GM13976 (cell line): Measurements from ENCODE around the gene TNNT3.

Experiments used
- DNase-seq: peaks from one replicate; pipeline ENCODE4 v3.0.0; 2012; ENCODE audit warnings: low spot score
- in situ Hi-C: fragments of 300-500 bp; cut with MboI; formaldehyde crosslinking; loops from one replicate; pipeline ENCODE4 v1.12.0; 2022; ENCODE audit warnings: low sequenced_read_pairs, mixed read lengths, inconsistent platforms; ENCODE audit not compliant: unreplicated experiment
- TF ChIP-seq, protein P1 (sequence below): IDR thresholded peaks from 2 replicates; pipeline ENCODE4 v1.5.1; 2012; ENCODE audit warnings: borderline replicate concordance, mild to moderate bottlenecking; ENCODE audit not compliant: insufficient read depth; ENCODE audit errors: extremely low read depth, missing control alignments, control extremely low read depth

The TNNT3 gene

DNA sequence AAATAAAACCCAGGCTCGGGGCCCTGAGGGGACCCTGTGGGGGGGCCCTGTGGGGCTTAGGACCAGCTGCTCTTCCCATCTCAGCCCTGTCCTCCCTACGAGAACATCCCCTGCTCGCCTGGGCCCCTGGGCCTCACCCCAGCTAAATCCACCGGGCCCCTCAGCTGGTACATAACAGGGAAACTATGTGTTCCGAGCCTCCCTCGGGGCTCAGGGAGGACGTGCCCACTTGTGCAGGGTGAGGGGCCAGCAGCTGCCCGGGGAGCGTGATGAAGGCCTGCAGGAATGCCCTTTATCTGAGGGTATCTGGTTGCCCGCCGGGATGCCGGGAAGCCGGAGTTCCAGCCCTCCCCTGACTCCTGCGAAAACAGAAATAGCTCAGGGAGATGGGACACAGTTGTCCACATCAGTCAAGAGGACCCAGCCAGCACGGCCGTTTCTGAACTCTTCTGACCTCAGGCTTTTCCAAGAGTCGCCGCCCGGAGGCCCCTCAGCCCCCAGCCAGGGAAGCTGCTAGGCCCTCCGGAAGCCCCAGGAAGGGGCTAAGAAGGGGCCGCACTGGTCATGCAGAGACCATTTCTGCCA lies 48.2 kb downstream of the TNNT3 start:
- no peak for DNase-seq
- TF ChIP-seq, protein P1, sequence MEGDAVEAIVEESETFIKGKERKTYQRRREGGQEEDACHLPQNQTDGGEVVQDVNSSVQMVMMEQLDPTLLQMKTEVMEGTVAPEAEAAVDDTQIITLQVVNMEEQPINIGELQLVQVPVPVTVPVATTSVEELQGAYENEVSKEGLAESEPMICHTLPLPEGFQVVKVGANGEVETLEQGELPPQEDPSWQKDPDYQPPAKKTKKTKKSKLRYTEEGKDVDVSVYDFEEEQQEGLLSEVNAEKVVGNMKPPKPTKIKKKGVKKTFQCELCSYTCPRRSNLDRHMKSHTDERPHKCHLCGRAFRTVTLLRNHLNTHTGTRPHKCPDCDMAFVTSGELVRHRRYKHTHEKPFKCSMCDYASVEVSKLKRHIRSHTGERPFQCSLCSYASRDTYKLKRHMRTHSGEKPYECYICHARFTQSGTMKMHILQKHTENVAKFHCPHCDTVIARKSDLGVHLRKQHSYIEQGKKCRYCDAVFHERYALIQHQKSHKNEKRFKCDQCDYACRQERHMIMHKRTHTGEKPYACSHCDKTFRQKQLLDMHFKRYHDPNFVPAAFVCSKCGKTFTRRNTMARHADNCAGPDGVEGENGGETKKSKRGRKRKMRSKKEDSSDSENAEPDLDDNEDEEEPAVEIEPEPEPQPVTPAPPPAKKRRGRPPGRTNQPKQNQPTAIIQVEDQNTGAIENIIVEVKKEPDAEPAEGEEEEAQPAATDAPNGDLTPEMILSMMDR = no peak
- in situ Hi-C loops = no loop called here

DNA sequence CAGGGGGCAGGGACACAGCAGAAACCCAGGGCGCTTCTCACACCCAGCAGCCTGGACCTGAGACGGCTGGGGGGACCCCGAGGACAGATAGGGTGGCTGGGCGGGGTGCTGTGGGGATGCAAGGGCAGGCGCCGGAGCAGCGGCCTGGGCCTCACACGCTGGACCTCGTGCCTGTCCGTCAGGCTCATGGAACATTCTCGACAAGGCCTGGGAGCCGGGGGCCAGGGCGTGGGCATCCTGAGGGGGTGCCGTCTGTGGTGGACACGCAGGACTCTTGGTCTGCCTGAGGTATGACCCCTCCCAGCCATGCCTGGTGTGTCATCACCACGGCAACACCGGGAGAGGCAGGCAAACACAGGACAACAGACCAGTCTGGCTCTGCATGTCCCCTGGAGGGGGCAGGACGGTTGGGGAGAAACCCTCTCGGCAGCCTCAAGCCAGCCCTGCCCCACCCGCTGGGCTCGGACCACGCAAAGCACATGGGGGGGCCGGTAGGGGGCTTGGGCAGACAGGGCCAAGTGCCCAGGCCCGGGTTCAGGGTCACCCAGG lies 49.0 kb downstream of the TNNT3 start:
- no peak for DNase-seq
- in situ Hi-C loops = no loop called here
- TF ChIP-seq, protein P1 = no peak

DNA sequence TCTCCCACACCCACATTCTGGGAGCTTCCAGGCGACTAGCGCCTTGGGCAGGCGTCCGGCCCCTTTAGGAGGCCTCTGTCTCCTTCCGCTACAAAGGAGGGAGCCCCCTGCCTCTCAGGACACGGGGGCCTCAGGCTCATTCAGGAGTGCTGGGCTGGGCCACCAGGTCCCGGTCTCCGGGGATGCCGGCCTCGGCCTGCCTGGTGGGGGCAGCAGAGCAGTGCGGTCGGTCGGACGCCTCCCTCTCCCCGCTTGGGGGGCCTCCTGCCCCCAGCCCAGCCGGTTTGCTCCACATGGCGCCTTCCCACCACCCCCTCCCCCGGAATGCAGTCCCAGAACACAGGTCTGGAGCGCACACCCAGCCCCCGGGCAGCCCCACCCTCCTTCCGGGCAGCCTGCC lies 49.5 kb downstream of the TNNT3 start:
- no peak for DNase-seq
- TF ChIP-seq, protein P1 = no peak
- in situ Hi-C loops = no loop called here

DNA sequence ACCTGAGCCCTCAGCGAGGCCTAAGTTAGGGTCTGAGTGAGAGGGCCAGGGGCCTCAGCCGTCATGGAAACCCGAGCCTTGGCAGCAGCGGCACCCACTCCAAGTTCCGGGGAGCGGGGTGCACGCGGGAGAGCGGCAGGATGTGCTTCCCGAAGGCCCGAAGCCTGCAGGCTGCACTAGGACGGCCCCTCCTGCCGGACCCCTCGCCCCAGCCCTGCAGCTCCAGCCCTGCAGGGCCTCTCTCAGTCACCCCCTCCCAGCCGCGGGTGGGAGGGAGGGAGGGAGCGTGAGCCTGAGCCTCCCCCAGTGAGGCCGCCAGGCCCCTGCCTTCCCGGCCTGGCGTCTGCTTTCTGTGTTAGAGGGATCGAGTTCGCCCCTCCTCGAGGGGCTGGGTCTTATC lies 50.3 kb downstream of the TNNT3 start:
- TF ChIP-seq, protein P1 = no peak
- DNase-seq = no peak
- in situ Hi-C loops = no loop called here

DNA sequence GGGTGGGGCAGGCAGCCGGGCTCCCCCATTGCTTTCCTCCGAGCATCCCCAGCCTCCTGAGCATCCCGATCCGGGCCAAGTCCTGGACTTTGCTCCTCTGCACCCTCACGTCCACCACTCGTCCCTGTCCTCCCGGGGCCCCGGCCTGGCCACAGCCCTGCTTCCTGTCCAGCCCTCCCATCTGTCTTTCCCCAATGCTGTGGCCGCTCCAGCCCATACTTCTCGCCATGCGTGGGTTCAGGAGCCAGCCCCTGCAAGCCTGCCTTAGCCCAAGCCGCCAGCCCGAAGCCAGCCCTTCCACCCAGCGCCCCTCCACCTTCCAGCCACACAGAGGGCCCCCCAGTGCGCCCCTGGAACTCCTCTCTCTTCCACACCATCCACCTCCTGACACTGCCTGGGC lies 51.5 kb downstream of the TNNT3 start:
- in situ Hi-C loops = no loop called here
- TF ChIP-seq, protein P1 = no peak
- no peak for DNase-seq

DNA sequence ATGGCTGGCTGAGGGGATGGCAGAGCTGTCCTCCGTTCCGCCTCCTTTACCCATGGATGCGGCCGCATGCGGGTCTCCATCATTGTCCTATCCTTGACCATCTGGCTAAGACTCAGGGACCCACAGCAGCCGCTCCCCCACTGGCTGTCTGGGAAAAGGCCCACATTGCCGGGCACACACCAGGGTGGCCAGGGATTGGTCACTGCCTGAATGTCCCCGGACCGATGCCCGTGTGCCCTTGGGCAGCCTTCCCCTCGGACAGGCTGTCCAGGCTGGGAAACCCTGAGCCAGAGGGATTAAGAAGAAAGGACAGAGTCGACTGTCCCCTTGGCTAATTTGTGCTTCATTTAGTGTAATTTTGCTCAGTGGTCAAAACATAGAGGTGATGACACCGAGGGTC lies 55.7 kb downstream of the TNNT3 start:
- DNase-seq = no peak
- in situ Hi-C loops = no loop called here
- TF ChIP-seq, protein P1 = no peak
